Glomerular visceral epithelial cell (primary cell): ENCODE measurements around the gene CYP8B1.
"Not testable (repeated sequence)": the region's sequence is repeated elsewhere in the genome, so short reads cannot be mapped to it uniquely, and the experiment has no call there.

Experiments used
- DNase-seq: peaks from one replicate; pipeline ENCODE4 v3.0.0-alpha.2; 2016; ENCODE audit errors: extremely low spot score

CYP8B1 gene

DNA sequence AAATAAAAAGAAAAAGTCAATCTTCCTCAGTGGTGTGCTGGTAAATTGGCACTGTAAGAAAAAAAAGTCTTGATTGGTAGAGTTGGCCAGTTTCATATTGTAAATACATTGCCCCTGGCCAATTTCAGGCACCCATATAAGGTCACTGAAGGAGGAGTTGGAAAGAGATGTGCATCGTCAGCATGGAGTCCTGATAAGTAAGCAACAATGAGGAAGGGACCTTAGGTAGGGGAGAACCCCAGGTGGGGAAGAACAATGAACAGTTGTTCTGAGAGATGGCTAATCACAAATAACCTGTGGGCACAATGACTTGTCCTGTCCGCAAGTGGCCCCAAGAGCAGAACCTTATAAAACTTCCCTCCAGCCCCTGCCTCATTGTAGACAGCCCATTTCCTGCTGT, 8.6 kb upstream of the CYP8B1 start:
- no peak for DNase-seq

DNA sequence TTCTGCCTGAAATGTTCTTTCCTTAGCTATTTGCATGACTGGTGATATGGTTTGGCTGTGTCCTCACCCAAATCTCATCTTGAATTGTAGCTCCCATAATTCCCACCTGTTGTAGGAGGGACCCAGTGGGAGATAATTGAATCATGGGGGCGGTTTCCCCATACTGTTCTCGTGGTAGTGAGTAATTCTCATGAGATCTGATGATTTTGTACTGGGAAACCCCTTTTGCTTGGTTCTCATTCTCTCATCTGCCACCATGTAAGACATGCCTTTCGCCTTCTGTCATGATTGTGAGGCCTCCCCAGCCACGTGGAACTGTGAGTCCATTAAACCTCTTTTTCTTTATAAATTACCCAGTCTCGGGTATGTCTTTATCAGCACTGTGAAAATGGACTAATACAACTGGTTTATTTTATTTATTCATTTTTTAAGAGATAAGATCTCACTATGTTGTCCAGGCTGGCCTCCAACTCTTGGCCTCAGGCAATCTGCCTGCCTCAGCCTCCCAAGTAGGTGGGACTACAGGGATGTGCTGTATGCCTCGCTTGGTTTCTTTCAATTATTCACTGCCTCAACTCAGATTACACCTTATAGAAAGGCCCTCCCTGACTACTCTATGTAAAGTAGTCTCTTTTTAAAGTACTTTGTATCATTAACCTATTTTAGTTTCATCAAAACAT, 7.7 kb upstream of the CYP8B1 start:
- not testable (repeated sequence) for DNase-seq

DNA sequence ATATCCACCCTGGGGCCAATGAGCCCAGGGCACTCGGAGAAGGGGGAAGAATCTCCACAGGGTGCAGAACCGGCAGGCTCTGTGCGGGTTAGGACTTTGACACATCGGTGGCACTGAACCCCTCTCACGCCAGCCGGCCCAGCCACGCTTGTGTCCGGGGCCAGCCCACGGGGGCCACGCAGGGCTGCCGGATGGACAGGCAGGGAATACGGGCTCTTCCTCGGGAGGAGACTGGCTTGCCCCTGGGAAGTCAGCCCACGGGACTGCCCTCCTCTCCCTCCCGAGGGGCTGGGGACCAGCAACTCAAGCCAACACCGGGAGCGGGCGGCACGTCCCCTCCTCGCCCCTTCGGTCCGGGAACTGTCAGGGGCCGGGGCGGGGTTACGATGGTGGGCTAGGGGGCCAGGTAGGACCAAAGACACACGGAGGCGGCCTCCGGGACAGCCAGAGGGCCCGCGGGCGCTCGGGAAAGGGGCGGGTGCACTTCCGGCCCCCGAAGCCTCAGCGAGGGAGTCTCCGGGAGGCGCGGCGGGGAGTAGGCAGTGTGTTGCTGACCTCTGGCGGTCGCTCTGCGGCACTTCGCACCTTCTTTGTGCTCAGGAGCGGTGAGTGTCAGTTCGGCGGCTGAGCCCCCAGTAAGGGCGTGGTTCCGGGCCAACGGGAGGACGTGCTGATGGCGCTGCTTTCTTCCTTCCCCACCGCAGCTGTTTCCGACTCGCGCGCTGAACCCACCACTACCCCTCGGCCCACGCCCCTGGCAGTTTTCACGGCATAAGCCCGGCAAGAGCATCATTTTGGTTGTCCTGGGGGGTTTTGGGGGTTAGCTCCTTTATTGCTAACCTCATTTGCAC, 5.1 kb upstream of the CYP8B1 start:
- peak; percentile 86 for DNase-seq

- DNase-seq: no peak
Measured at GRCh38 chr3:42880183-42880582, 4.5 kb upstream of the CYP8B1 start.

DNA sequence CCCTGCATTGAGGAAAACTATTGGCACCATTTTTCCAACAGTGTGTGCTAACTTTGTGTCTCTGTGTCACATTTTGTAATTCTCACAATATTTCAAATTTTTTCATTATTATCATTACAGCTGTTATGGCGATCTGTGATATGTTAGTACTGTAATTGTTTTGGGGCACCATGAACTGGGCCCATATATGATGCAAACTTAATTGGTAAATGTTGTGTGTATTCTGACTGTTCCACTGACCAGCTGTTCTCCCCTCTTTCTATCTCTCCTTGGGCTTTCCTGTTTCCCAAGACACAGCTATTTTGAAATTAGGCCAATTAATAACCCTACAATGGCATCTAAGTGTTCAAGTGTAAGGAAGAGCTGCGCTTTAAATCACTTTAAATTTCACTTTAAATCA, 2.2 kb upstream of the CYP8B1 start:
- DNase-seq: no peak

DNA sequence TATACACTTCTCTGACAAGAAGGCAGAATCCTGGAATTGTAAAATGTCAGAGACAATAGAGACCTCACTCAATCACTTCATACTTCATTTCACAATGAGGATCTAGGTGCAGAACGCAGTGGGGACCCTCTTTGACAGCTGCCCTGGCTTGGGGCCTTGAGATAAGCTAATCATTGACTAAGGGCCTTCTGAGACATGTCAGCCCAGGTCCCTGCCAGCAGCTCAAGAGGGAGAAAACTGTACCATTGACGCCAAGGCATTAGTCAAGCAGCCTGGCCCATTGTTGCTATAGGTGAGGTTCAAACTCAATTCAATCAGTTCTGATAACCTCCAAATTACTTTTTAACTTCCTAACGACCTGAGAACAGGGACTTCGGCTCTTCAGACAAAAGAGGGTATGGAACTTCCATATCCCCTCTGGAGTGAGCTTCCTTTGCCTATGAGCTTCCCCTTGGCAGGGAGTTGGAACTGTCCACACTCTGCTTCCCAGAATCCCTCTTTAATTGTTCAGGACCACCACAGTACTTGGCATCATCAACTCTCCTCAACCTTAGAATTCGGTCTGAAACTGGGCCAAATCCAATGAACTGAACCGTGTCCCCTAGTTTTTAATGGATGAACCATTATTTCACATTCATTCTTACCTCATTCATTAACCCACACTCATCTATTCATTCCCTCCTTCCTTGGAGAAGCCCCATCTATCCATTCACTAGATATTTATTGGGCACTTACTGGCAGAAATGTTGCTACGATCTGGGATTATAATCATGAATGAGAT, 1.5 kb upstream of the CYP8B1 start:
- DNase-seq: peak; percentile 27

DNA sequence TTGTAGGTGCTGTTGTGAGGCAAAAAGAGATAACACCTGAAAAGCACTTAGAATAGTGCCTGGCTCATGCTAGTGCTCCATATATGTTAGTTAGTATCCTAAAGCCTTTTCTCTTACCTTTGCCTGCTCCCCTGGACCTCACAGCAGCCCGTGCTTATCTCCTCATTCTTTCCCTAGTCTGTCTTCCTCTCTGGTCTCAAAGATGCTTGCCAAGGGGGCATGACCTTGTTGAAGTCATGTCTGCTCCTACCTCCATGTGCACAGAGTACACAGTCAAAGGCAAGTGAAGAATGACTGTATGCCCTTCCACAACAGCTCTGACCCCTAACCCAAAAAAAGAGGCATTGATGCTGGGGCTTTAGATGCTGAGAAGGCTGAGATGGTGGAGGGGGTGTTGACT, 722 bp upstream of the CYP8B1 start:
- no peak for DNase-seq

DNA sequence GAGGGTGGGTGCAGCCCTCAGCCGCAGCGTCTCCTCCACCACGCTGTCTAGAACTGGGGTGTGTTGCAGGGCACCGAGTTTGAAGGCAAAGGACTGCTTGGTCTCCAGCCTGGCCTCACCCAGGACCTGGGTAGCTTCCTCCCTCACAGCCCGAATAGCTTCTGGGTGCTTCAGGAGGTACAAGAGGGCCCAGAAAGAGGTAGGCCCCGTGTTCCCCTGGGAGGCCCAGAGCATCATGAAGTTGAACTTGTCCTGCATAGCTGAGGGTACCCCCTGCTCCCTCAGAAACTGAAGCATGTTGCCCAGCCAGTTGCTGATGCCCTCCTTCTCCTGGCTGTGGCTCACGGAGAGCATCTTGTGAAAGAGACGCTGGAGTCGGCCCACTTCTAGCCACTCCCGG, 930 bp downstream of the CYP8B1 start:
- DNase-seq: no peak

DNA sequence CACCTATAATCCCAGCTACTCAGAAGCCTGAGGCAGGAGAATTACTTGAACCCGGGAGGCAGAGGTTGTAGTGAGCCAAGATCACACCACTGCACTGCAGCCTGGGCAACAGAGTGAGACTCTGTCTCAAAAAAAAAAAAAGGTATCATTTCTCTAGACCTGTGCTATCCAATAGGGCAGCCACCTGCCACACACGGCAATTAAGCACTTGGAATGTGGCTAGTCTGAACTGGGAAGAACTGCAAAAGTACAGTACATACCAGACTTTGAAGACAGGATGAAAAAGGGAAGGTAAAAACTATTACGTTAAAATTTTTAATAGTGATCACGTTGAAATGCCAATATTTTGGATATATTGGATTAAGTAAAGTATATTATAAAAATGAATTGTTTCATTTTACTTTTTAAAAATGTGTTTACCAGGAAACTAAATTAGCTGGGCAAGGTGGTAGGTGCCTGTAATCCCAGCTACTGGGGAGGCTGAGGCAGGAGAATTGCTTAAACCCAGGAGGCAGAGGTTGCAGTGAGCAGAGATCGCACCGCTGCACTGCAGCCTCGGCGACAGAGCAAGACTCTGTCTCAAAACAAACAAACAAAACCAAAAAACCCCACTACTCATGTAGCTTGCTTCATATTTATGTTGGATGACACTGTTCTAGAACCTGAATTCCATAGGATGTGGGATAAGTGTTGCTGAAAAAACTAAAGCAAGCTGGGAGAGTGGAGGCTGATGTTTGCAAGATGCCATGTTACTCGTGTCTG, 2.3 kb downstream of the CYP8B1 start:
- no peak for DNase-seq

DNA sequence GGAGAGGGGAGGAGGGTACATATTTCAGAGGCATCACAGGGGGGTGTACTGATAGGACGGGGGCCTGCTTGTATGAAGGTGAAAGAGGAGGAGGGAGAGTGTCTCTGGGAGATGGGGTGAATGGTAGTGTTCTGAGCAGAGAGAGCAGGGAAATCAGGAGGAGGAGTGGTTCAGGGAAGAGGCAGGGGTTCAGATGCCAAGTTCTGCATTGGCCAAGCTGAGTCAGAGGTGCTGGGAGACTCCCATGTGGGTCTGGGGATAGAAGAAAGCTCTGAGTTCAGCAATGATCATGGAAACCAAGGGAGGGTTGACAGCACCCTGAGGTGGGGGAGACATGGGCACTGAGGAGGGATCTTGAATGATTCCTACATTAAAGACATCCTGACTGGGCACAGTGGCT, 3.0 kb downstream of the CYP8B1 start:
- no peak for DNase-seq

GRCh38 chr3:42871592-42872196, 4.0 kb downstream of the CYP8B1 start:
- DNase-seq: no peak

GRCh38 chr3:42868841-42869240, 6.8 kb downstream of the CYP8B1 start:
- DNase-seq: no peak

GRCh38 chr3:42867138-42867537, 8.5 kb downstream of the CYP8B1 start:
- no peak for DNase-seq

DNA sequence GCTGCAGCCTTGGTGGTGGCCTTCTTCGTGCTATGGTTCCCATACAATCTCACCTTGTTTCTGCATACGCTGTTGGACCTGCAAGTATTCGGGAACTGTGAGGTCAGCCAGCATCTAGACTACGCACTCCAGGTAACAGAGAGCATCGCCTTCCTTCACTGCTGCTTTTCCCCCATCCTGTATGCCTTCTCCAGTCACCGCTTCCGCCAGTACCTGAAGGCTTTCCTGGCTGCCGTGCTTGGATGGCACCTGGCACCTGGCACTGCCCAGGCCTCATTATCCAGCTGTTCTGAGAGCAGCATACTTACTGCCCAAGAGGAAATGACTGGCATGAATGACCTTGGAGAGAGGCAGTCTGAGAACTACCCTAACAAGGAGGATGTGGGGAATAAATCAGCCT, 10.4 kb downstream of the CYP8B1 start:
- no peak for DNase-seq

GRCh38 chr3:42864321-42864950, 11.2 kb downstream of the CYP8B1 start:
- no peak for DNase-seq

DNA sequence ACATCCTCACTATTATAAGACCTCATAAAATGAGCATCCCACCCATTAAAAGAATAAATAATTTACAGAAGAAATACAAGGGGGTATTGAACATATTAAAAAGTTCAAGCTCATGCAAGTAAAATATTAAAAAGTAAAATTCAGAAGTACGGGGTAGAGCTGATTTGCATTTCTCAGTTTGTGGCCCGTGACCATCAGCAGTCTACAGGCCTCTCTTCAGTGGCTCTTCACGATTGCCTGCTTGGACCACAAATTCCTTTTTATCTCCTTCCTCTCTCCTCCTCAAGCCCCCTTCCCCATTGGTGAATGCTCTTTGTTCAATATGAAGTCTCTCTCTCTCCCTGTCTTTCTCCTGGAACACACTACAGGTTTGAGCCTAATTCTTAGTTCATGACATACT, 19.1 kb downstream of the CYP8B1 start:
- no peak for DNase-seq

- no peak for DNase-seq
Measured at GRCh38 chr3:42855547-42856380, 19.9 kb downstream of the CYP8B1 start.

DNA sequence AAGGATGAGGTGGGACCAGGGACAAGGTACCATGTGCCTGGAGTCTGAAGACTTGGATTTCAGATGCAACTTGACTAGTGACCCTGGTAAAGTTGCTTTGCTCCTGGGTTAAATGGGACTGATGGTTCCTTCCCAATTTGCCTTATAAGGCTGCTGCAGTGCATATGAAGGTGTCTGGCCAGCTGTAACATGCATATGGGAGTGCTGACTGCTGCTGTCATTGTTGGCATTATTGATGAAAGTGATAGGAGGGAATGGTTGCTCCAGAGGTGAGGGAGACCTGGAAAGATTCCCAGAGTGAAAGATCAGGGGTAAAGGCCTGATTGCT, 20.5 kb downstream of the CYP8B1 start:
- DNase-seq: no peak

DNA sequence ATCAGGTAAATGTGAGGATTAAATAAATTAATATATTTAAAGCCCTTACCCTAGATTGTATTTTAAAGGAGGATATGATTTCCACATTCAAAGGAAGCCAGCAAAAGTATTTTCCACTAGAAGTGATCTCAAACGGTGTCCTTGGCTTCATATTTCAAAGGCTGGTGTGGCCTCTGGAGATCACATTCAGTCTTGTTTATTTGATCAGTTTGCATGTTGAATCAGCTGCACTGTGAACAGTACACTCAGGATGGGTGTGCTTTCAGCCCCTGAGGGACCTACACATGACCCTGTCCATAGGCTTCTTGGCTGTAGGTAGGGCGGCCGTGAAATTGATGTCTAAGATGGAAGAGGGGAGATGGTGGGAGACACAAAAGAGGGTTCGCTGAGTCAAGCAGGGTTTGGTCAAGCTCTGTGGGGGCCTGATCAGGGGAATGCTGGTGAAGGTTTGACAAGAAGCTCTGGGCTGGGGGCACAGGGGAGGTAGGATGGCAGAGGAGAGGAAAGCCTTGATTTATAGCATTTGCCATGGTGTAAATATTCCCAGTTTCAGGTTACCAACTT, 21.9 kb downstream of the CYP8B1 start:
- DNase-seq: no peak

DNA sequence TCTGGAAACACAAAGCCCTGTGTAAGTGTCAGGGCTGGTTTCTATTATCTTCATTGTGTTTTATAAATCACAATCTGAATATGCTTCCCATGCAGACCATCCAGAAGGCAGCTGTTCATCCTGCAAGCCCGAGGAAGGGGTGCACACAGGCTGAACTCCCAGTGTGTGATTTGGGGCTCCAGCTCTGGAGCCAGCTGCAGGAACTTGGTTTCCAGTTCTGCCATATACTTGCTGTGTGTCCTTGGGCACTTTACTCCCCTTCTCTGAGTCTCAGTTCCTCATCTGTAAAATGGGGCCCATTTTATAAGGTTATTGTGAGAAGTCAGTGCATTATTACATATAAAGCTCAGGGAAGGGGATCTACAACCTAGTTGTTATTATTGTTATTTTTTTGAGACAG, 22.6 kb downstream of the CYP8B1 start:
- DNase-seq: no peak
